Neural cell (in vitro differentiated cells): ENCODE results near the gene ACR.
"Not testable (repeated sequence)": the region's sequence is repeated elsewhere in the genome, so short reads cannot be mapped to it uniquely, and the experiment has no call there.

Experiments
- EZH2 ChIP-seq: fragments of 200-600, 300-800 bp; shearing (Covaris generic), sonication (generic); IDR thresholded peaks from 2 replicates; pipeline ENCODE4 v1.6.1; 2014; ENCODE audit warnings: antibody characterized with exemption, low read length, borderline replicate concordance, mild to moderate bottlenecking; ENCODE audit not compliant: insufficient read depth, poor library complexity, severe bottlenecking
- RAD21 ChIP-seq: fragments of 450-650 bp; conservative IDR thresholded peaks from 2 replicates; pipeline ENCODE4 v1.6.1; 2014; ENCODE audit warnings: antibody characterized with exemption, mild to moderate bottlenecking, moderate library complexity
- TF ChIP-seq, protein P1 (sequence below): fragments of 450-650 bp; IDR thresholded peaks from 2 replicates; pipeline ENCODE4 v1.5.1; 2014; ENCODE audit warnings: antibody characterized with exemption, mild to moderate bottlenecking, moderate library complexity; ENCODE audit not compliant: poor library complexity, severe bottlenecking

- TF ChIP-seq, protein P1, sequence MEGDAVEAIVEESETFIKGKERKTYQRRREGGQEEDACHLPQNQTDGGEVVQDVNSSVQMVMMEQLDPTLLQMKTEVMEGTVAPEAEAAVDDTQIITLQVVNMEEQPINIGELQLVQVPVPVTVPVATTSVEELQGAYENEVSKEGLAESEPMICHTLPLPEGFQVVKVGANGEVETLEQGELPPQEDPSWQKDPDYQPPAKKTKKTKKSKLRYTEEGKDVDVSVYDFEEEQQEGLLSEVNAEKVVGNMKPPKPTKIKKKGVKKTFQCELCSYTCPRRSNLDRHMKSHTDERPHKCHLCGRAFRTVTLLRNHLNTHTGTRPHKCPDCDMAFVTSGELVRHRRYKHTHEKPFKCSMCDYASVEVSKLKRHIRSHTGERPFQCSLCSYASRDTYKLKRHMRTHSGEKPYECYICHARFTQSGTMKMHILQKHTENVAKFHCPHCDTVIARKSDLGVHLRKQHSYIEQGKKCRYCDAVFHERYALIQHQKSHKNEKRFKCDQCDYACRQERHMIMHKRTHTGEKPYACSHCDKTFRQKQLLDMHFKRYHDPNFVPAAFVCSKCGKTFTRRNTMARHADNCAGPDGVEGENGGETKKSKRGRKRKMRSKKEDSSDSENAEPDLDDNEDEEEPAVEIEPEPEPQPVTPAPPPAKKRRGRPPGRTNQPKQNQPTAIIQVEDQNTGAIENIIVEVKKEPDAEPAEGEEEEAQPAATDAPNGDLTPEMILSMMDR = not testable (repeated sequence)
- TF ChIP-seq EZH2, RAD21: not testable (repeated sequence)
Measured at GRCh38 chr22:50786936-50787335, 48.9 kb downstream of the ACR start.
